ENCODE data around the gene MARCHF10. TPM values are rescaled to one million over a fixed set of nuclear protein-coding genes. Genes with fewer than 3 reads are reported as not detected.

The MARCHF10 gene
- total and polyA plus RNA-seq, 9 of the 15 experiments (the other 6 are each of a cell fraction or from before 2014, with no cell fraction given) = not detected

DNA sequence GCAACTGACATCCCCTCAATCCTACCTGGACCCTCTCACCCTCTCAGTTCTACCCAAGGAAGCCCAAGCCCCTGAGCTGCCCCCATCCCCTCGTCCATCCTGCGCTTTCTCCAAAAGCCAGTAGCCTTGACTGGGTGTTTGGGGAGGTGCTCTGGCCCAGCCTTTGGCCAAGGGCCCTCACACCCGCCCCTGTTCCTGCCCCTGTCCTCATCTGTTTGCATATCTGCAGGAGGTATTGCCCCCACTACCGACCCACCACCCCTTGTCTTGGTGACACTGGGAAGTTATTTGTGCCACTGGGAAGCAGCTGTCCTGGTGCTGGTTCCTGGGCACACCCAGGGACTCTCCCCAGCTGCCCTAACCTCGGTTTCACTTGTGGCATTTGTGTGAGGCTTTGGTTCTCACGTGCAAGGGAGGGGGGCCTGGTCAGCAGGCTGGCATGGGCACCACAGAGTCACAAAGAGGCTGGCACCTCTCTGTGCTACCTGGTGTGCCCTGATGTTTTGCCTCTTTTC is 105.3 kb downstream of the MARCHF10 start:
- H3K4me3 ChIP-seq = no peak overlapping the region
- TF ChIP-seq, protein P1, sequence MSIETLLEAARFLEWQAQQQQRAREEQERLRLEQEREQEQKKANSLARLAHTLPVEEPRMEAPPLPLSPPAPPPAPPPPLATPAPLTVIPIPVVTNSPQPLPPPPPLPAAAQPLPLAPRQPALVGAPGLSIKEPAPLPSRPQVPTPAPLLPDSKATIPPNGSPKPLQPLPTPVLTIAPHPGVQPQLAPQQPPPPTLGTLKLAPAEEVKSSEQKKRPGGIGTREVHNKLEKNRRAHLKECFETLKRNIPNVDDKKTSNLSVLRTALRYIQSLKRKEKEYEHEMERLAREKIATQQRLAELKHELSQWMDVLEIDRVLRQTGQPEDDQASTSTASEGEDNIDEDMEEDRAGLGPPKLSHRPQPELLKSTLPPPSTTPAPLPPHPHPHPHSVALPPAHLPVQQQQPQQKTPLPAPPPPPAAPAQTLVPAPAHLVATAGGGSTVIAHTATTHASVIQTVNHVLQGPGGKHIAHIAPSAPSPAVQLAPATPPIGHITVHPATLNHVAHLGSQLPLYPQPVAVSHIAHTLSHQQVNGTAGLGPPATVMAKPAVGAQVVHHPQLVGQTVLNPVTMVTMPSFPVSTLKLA (conservative IDR thresholded peaks at IDR 0.05) = no peak
- TF ChIP-seq HMGN3 (IDR thresholded peaks at IDR 0.05; ENCODE audit: borderline replicate concordance, extremely low read depth, insufficient read length, low read depth, low read length) = no peak
- TF ChIP-seq, protein P2, sequence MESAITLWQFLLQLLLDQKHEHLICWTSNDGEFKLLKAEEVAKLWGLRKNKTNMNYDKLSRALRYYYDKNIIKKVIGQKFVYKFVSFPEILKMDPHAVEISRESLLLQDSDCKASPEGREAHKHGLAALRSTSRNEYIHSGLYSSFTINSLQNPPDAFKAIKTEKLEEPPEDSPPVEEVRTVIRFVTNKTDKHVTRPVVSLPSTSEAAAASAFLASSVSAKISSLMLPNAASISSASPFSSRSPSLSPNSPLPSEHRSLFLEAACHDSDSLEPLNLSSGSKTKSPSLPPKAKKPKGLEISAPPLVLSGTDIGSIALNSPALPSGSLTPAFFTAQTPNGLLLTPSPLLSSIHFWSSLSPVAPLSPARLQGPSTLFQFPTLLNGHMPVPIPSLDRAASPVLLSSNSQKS (CRISPR knock-in tag; IDR thresholded peaks at IDR 0.05) = no peak
- TF ChIP-seq SAP30 (IDR thresholded peaks at IDR 0.05; ENCODE audit: borderline replicate concordance, insufficient read depth, low read depth, low read length, poor library complexity, severe bottlenecking) = no peak
- TF ChIP-seq ZNF197 (CRISPR knock-in tag; IDR thresholded peaks at IDR 0.05; ENCODE audit: low read depth) = no peak
- TF ChIP-seq CHCHD3 (CRISPR knock-in tag; IDR thresholded peaks at IDR 0.05) = no peak
- no peak for TF ChIP-seq SMARCA4 (IDR thresholded peaks at IDR 0.05)
- TF ChIP-seq CREM (IDR thresholded peaks at IDR 0.05; ENCODE audit: low read depth) = no peak
- TF ChIP-seq, protein P3, sequence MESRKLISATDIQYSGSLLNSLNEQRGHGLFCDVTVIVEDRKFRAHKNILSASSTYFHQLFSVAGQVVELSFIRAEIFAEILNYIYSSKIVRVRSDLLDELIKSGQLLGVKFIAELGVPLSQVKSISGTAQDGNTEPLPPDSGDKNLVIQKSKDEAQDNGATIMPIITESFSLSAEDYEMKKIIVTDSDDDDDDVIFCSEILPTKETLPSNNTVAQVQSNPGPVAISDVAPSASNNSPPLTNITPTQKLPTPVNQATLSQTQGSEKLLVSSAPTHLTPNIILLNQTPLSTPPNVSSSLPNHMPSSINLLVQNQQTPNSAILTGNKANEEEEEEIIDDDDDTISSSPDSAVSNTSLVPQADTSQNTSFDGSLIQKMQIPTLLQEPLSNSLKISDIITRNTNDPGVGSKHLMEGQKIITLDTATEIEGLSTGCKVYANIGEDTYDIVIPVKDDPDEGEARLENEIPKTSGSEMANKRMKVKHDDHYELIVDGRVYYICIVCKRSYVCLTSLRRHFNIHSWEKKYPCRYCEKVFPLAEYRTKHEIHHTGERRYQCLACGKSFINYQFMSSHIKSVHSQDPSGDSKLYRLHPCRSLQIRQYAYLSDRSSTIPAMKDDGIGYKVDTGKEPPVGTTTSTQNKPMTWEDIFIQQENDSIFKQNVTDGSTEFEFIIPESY (CRISPR knock-in tag; IDR thresholded peaks at IDR 0.05) = no peak
- TF ChIP-seq, protein P4, sequence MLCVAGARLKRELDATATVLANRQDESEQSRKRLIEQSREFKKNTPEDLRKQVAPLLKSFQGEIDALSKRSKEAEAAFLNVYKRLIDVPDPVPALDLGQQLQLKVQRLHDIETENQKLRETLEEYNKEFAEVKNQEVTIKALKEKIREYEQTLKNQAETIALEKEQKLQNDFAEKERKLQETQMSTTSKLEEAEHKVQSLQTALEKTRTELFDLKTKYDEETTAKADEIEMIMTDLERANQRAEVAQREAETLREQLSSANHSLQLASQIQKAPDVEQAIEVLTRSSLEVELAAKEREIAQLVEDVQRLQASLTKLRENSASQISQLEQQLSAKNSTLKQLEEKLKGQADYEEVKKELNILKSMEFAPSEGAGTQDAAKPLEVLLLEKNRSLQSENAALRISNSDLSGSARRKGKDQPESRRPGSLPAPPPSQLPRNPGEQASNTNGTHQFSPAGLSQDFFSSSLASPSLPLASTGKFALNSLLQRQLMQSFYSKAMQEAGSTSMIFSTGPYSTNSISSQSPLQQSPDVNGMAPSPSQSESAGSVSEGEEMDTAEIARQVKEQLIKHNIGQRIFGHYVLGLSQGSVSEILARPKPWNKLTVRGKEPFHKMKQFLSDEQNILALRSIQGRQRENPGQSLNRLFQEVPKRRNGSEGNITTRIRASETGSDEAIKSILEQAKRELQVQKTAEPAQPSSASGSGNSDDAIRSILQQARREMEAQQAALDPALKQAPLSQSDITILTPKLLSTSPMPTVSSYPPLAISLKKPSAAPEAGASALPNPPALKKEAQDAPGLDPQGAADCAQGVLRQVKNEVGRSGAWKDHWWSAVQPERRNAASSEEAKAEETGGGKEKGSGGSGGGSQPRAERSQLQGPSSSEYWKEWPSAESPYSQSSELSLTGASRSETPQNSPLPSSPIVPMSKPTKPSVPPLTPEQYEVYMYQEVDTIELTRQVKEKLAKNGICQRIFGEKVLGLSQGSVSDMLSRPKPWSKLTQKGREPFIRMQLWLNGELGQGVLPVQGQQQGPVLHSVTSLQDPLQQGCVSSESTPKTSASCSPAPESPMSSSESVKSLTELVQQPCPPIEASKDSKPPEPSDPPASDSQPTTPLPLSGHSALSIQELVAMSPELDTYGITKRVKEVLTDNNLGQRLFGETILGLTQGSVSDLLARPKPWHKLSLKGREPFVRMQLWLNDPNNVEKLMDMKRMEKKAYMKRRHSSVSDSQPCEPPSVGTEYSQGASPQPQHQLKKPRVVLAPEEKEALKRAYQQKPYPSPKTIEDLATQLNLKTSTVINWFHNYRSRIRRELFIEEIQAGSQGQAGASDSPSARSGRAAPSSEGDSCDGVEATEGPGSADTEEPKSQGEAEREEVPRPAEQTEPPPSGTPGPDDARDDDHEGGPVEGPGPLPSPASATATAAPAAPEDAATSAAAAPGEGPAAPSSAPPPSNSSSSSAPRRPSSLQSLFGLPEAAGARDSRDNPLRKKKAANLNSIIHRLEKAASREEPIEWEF (CRISPR knock-in tag; IDR thresholded peaks at IDR 0.05) = no peak
- no peak for TF ChIP-seq MCM2 (IDR thresholded peaks at IDR 0.05; ENCODE audit: low read depth)
- BruUV-seq (replicated peaks) = no TSS peak
- H3K27me3 ChIP-seq (ENCODE audit: control insufficient read depth in 2 of 2, insufficient read depth in 2 of 2, low read length in 2 of 2) = peaks cover 8 to 29% of the 10 kb centered on the region in 2 experiments; a peak in 3 of 5 replicates
- FAIRE-seq (no peak), DNase-seq (ENCODE audit: extremely low read depth in 1 of 4, low spot score in 3 of 4) (no peak), ATAC-seq (no peak)
- intact Hi-C loops (cut with micrococcal nuclease) (loop anchor here (5.0 kb wide), 1 partner anchor 704 kb away; no protein-coding TSS in a partner anchor), in situ Hi-C loops (cut with MboI) (loop anchor here (25.0 kb wide), 1 partner anchor 259 kb away; the partner anchor contains the start of gene TANC2)
- POLR2A ChIA-PET = interaction anchor here (0.6 kb wide), 1 partner anchor 264 kb away, joined by 4 read pairs; no protein-coding TSS in a partner anchor
- H3K4me1 ChIP-seq (replicated peaks in 1 of 2; ENCODE audit: control insufficient read depth in 2 of 2, insufficient read depth in 2 of 2, low read length in 2 of 2) = peaks cover 4 to 21% of the 10 kb centered on the region in 2 experiments; a peak in 4 of 5 replicates
- CTCF ChIA-PET (ENCODE audit: low intra/inter-chr PET ratio) = interaction anchor here (0.9 to 1.4 kb wide), 3 partner anchors 31 to 704 kb away, joined by 4 to 14 read pairs (median 5); no protein-coding TSS in a partner anchor
- H3K9ac ChIP-seq (ENCODE audit: insufficient read depth in 1 of 2, low read depth in 2 of 2, low read length in 2 of 2) = peak overlapping the region in 1 of 2 experiments; percentile 82; a peak in 1 of 4 replicates
- no peaks in the 10 kb centered on the region for H3K9me3 ChIP-seq (replicated peaks; ENCODE audit: control insufficient read depth, insufficient read depth, low read depth, low read length)
- WGBS (ENCODE audit: insufficient coverage, low coverage, missing lambda C conversion rate) = 32% methylated on average over 6 of the region's 6 CpGs
- H3K27ac ChIP-seq (ENCODE audit: extremely low read depth, low read depth, low read length) = no peak overlapping the region
- H3K36me3 ChIP-seq (ENCODE audit: control insufficient read depth, insufficient read depth, low read length) = no peaks in the 10 kb centered on the region
- peak overlapping the region; percentile 75; the same call in 1 of the 2 replicates for H3K4me2 ChIP-seq (ENCODE audit: insufficient read depth, low read length)
- H3K9me1 ChIP-seq (ENCODE audit: control insufficient read depth, insufficient read depth, low read length) = no peaks in the 10 kb centered on the region
- H4K20me1 ChIP-seq (replicated peaks; ENCODE audit: control insufficient read depth, insufficient read depth, low read length) = no peaks in the 10 kb centered on the region
- H2AFZ ChIP-seq (ENCODE audit: low read depth, low read length) = no peak overlapping the region
- H3K79me2 ChIP-seq (ENCODE audit: control insufficient read depth, insufficient read depth, low read length) = no peaks in the 10 kb centered on the region

All from K562 (cell line).